Stimulated activated CD4-positive, alpha-beta T cell treated with anti-CD3 and anti-CD28 coated beads, Interleukin-12 subunit alpha, Interleukin-12 subunit beta, amount 100 ng/mL, for 24 hours (primary cell): ENCODE measurements around the gene CYP4F3.
"Not testable (repeated sequence)": the region's sequence is repeated elsewhere in the genome, so short reads cannot be mapped to it uniquely, and the experiment has no call there.

Experiments
- DNase-seq, 2 experiments: peaks; one replicate each; pipeline ENCODE4 v3.0.0-alpha.2; 2020; ENCODE audit warnings: low read depth in 2 of 2

CYP4F3 gene

DNA sequence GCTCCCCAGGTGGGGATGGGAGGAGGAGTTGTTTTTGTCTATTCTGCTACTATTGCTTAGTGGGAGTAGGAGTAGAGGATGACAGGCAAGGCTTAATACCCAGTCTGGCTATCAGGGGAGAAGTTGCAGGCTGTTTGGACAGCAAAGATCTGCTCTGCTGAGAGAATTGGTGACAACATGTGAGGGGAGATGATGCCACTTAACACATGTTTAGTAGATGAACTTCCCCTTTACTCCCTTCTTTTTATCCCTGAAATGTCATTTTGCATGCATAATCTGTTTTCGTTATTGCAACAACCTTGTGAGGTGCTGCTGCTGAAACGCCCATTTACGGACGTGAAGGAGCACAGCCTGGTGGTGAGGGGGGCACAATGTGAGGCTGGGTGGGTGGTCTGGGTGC is 29.2 kb downstream of the CYP4F3 start:
- no peak for DNase-seq

DNA sequence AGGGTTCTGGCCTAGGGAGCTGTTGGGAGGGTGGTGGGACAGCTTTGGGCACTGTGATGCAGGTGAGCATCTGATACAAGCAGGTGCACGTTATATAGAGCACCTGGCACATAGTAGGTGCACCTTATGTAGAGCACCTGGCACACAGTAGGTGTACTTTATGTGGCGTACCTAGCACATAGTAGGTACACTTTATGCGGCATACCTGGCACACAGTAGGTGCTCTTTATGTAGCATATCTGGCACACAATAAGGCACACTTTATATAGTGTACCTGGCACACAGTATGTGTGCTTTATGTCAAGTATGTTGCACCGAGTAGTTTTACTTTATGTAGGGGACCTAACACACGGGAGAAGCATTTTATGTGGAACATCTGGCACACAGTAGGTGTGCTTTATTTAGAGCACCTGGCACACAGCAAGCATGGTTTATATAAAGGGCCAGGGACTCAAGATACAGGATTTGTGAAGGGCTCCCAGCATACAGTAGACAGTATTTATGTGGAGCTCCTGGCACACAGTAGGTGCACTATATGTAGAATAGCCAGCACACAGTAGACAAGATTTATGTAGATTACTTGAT is 30.6 kb downstream of the CYP4F3 start:
- no peak for DNase-seq

DNA sequence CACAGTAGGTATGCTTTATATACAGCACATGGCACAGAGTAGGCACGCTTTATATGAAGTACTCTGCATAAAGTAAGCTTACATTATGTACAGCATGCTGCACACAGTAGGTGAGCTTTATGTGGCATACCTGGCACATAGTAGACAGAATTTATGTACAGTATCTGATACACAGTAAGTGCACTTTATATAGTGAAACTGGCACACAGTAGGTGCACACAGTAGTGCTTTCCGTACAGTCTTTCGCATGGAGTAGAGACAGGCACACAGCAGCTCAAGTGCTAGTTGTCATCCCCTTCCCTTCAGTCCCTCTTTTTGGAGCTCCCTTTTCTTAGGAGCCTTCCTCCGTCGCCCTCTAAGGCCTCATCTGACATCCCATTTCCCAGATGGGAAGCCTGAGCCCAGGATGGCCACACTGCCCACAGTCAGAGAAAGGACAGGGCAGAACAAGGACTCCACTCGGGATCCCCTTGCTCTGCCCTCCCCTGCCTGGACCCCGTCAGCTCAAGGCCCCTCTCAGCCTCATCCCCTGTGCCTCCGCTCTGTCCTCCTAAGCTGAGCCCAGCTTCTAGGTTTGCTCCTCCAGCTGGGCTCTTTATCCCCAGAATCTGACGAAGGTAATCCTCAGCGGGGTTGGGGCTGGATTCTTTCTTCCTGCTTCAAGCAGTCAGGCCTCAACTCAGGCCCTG is 31.3 kb downstream of the CYP4F3 start:
- no peak for DNase-seq

- no peak for DNase-seq
These were observed 32.0 kb downstream of the CYP4F3 start, which contains the start of gene CYP4F12 for GRCh38 chr19:15672580-15673175. CYP4F12 (plus strand) TSS chr19:15673087; CDS start chr19:15673530, 443 bp downstream.

- DNase-seq: no peak
These were observed 32.5 kb downstream of the CYP4F3 start for GRCh38 chr19:15673176-15673654.

DNA sequence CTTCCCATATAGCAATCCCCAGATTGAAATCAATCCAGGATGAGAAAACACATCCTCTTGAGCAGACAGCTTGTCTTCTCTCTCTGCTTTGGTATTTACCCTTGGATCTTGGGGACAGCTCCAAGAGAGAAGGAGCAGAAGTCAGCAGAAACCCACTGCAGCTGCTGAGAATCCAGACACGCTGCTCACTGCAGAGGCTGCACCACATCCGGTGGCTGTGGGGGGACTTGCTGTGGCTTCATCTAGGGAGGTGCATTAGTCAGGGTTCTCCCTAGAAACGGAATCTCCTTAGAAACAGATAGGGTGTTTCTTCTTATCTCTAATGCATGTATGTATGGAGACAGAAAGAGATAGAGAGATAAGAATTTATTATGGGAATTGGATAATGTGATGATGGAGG is 34.9 kb downstream of the CYP4F3 start:
- no peak for DNase-seq

DNA sequence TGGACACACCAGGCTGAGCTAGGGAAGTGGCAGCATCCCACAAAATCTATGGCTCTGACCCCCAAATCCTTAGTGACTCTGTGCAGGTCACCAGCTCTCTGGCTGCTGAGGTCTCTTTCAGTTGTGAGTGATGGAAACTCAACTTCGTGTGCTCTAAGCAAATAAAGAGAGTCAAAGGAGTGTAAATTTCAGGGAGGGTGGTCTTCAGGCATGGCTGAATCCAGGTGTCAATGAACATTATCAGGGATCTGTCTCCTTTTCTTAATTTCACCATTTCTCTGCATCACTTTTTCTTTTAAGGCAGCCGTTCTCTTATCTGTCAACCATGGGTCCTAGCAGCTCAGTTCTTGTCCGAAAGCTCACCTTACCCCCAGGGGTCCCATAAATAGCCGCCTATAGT is 38.4 kb downstream of the CYP4F3 start:
- no peak for DNase-seq

- DNase-seq: not testable (repeated sequence)
These were observed 39.2 kb downstream of the CYP4F3 start for GRCh38 chr19:15679865-15680264.

- DNase-seq: no peak
These were observed 40.0 kb downstream of the CYP4F3 start for GRCh38 chr19:15680478-15681322.

DNA sequence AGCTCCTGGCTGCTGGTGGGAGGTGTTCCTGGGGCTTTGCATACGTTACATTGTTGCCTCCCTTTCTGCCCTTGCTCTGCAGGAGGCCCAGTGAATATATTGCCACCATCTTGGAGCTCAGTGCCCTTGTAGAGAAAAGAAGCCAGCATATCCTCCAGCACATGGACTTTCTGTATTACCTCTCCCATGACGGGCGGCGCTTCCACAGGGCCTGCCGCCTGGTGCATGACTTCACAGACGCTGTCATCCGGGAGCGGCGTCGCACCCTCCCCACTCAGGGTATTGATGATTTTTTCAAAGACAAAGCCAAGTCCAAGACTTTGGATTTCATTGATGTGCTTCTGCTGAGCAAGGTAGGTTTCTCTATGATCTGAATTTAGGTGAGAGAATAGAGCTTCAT is 42.7 kb downstream of the CYP4F3 start:
- DNase-seq: no peak

GRCh38 chr19:15684828-15685227 is 44.1 kb downstream of the CYP4F3 start:
- no peak for DNase-seq

GRCh38 chr19:15696654-15697194 is 56.0 kb downstream of the CYP4F3 start:
- DNase-seq: no peak

DNA sequence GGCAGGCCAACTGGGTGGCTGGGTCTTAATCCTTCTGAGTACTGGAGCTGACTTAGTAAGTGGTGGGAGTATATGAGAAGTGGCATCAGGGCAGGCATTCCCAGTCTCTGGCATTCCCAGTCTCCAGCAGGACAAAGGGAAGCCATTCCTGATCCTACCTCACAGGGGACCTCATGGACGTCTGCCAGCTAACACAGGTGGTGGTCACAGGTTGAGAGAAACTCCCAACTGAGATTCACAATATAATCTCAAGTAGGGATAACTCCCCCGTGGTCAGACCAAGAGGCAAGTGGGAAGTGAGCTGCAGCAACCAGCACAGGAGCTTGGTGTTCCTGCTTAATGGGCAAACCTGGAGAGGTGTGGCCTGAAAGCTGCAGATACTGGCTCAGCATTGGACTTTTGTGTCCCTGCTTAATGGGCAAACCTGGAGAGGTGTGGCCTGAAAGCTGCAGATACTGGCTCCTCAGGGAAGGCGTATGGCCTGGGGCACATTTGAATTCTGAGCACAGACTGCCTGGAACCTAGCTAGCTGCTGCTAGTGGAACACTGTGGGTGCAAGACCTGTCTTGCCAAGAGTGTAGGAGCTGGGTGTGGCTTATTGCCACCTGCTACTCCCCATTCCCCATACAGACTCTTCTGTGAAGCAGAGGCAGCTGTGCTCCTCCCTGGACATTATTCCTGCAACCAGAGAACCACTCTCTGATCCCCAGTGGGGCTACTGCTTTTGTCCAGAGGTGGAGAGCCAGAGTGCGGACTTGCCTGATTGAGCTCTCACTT is 61.2 kb downstream of the CYP4F3 start:
- no peak for DNase-seq

DNA sequence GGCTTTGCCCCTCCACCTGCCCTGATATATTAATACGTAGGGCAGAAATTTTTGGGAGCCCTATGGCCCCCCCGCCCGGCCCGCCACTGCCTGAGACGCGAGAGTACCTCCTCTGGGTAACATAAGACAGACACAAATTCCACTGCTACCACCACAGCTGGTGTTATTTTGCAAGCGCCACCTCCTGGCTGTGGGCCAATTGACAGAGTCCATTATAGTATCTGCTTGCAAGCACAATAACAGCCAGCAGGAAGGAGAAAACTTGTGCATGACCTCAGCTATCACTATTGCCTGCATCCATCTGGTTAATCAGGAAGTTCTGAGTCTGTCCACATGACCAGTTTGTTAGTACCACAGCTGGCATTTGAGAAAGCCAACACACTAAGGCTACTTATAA is 61.8 kb downstream of the CYP4F3 start:
- no peak for DNase-seq
